HG03060 (cell line): ENCODE measurements around the gene ACTN4.

ENCODE experiments used
- ATAC-seq: cut with Tn5 transposase; IDR thresholded peaks from one replicate; pipeline ENCODE4 v1.9.1; 2021; ENCODE audit warnings: low read depth, moderate number of reproducible peaks; ENCODE audit not compliant: unreplicated experiment

The ACTN4 gene

GRCh38 chr19:38635483-38636399, 11.7 kb upstream of the ACTN4 start:
- ATAC-seq, result no peak

- no peak for ATAC-seq
Observed at GRCh38 chr19:38638461-38638860, 9.0 kb upstream of the ACTN4 start.

- no peak for ATAC-seq
Observed at GRCh38 chr19:38639679-38640078, 7.8 kb upstream of the ACTN4 start.

- ATAC-seq, result no peak
Observed at GRCh38 chr19:38640368-38640767, 7.1 kb upstream of the ACTN4 start.

GRCh38 chr19:38642176-38642575, 5.3 kb upstream of the ACTN4 start:
- ATAC-seq, result no peak

GRCh38 chr19:38644719-38645118, 2.7 kb upstream of the ACTN4 start:
- ATAC-seq, result no peak

- ATAC-seq, result no peak
Observed at GRCh38 chr19:38647966-38648768, 718 bp downstream of the ACTN4 start.

- no peak for ATAC-seq
Observed at GRCh38 chr19:38648769-38649304, 1.4 kb downstream of the ACTN4 start.

GRCh38 chr19:38649305-38650171, 2.1 kb downstream of the ACTN4 start:
- no peak for ATAC-seq

- no peak for ATAC-seq
Observed at GRCh38 chr19:38650172-38650775, 2.8 kb downstream of the ACTN4 start.

- no peak for ATAC-seq
Observed at GRCh38 chr19:38650911-38651584, 3.6 kb downstream of the ACTN4 start.

- ATAC-seq, result no peak
Observed at GRCh38 chr19:38653028-38653571, 5.7 kb downstream of the ACTN4 start.

- ATAC-seq, result no peak
Observed at GRCh38 chr19:38654628-38655055, 7.2 kb downstream of the ACTN4 start.

GRCh38 chr19:38655148-38655824, 7.8 kb downstream of the ACTN4 start:
- no peak for ATAC-seq

- ATAC-seq, result no peak
Observed at GRCh38 chr19:38656171-38656981, 8.9 kb downstream of the ACTN4 start.

- ATAC-seq, result no peak
Observed at GRCh38 chr19:38657633-38658222, 10.3 kb downstream of the ACTN4 start.
